Epithelial cell of esophagus (primary cell): ENCODE results near the gene DGKG.
A peak's percentile ranks its signal among the peaks of the same experiment; 100 is the strongest.

Experiments used
- DNase-seq: peaks from one replicate; pipeline ENCODE4 v3.0.0; 2010; ENCODE audit warnings: low read depth
- H3K4me3 ChIP-seq: 2 replicates; pipeline ENCODE4 v1.5.1; 2011; ENCODE audit warnings: mild to moderate bottlenecking, low read length, control low read depth
- CTCF ChIP-seq: IDR thresholded peaks from 2 replicates; pipeline ENCODE4 v1.5.1; 2011; ENCODE audit warnings: low read depth, mild to moderate bottlenecking, low read length, control low read depth, inconsistent platforms; ENCODE audit not compliant: insufficient read depth; ENCODE audit errors: missing control alignments

The DGKG gene

GRCh38 chr3:186180151-186180550, 181.9 kb downstream of the DGKG start:
- no peak overlapping the region for H3K4me3 ChIP-seq
- TF ChIP-seq CTCF = no peak
- no peak for DNase-seq

DNA sequence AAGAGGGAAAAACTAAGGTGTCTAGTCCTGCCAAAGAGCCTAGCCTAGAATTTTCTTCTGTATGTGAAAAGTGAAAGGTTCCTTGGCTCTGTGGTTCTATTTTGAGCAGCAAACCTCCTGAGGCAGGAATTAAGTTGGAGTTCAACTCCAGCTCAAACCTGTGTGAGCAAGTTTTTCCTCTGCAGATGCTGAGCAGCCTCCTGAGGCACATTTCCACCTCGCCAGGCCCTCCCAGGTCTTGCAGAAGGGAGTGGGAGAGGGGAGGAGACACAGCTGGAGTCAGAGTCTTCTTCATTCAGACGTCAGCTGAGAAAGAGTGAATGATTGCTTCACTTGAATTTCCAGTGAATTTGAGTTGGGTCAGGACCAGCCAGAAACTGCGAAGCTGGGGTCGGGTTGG, 183.6 kb downstream of the DGKG start:
- peak; percentile 30 for DNase-seq
- no peak for TF ChIP-seq CTCF
- H3K4me3 ChIP-seq = no peak overlapping the region

DNA sequence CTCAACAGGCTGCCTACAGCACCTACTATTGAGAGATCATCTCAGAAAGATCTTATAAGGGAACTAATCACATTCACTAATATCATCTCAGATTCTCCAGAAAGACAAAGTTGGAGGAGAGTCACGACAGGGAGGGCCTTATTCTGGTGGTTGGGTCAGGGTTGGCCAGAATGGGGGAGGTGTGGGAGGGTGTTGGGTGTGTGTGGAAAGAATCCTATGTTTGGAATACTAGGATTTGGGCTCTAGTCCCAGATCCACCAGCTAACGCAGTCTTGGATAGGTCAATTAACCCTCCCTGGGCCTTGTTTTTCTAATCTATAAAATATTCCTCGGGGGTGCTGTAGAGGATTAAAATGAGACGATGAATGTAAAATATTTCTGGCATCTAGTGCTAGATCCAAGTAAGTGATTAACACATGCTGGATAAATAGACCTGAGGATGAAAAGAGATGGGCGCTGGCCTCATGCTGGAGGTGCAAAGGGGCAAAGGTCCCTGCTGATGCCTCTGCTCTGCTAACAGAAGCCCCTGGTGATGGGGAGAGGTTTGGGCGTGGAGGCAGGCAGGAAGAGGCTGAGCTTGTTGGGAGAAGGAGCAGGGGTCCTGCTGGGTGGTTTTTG, 185.6 kb downstream of the DGKG start:
- no peak for DNase-seq
- H3K4me3 ChIP-seq = no peak overlapping the region
- no peak for TF ChIP-seq CTCF

DNA sequence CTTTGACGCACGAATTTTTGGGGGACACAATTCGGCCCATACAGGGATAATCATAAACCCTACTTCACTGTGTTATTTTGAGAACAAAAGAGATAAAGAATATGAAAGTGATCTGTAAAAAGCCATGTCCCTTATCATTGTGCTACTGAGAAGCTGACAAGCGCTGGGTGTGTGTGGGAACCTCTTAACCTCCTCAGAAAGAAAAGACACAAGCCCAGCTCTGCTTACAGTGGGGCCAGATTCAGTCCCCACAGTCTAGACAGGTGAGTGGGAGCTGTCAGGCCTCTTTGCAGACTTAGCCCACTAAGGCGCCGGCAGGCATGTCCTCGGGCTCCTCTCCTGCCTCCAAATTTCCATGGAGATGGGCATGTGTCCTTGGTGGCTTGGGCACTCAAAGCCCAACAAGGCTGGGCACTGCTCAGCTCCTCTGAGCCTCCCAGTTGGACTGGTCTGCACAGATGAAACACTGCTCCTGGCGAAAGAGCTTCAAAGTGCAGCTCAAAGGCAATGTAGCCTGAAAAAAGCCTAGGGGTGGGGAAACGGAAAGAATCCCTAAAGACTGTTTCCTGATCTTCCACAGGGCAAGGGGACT, 188.7 kb downstream of the DGKG start:
- H3K4me3 ChIP-seq = no peak overlapping the region
- no peak for TF ChIP-seq CTCF
- DNase-seq = no peak

- TF ChIP-seq CTCF = no peak
- H3K4me3 ChIP-seq = no peak overlapping the region
- peak; percentile 59 for DNase-seq
These were observed 189.7 kb downstream of the DGKG start for GRCh38 chr3:186172353-186172752.

- no peak for TF ChIP-seq CTCF
- H3K4me3 ChIP-seq = no peak overlapping the region
- DNase-seq = peak; percentile 46
These were observed 190.5 kb downstream of the DGKG start for GRCh38 chr3:186171521-186171920.

GRCh38 chr3:186170516-186170915, 191.5 kb downstream of the DGKG start:
- DNase-seq = no peak
- TF ChIP-seq CTCF = no peak
- H3K4me3 ChIP-seq = no peak overlapping the region
